Measurements from ENCODE around the gene TRAM2. TPM values are rescaled to one million over a fixed set of nuclear protein-coding genes. Genes with fewer than 3 reads are reported as not detected.
A peak's percentile ranks its signal among the peaks of the same experiment; 100 is the strongest.

The TRAM2 gene
- total and polyA plus RNA-seq, 2 of the 13 experiments (the other 11 are each of a cell fraction or from before 2014, with no cell fraction given) = 49.1 to 72.5 TPM

DNA sequence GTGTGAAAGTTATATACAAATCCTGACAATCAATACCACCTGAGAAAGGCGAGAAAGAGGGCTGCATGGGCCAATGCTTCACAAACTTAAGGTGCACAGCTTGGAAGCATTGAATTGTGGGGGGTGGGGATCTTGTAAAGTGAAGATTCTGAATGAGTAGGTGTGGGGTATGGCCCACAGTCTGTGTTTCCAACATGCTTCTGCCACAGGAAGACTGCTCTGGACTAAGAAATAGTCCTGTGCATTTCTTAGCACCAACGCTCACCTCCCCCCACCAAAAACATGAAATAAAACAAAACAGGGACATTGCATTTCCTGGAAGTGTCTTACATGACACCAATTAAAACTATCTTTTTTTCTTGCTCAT lies 21.9 kb upstream of the TRAM2 start (continued):
- TF ChIP-seq, protein P1, sequence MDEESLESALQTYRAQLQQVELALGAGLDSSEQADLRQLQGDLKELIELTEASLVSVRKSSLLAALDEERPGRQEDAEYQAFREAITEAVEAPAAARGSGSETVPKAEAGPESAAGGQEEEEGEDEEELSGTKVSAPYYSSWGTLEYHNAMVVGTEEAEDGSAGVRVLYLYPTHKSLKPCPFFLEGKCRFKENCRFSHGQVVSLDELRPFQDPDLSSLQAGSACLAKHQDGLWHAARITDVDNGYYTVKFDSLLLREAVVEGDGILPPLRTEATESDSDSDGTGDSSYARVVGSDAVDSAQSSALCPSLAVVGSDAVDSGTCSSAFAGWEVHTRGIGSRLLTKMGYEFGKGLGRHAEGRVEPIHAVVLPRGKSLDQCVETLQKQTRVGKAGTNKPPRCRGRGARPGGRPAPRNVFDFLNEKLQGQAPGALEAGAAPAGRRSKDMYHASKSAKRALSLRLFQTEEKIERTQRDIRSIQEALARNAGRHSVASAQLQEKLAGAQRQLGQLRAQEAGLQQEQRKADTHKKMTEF (CRISPR knock-in tag; IDR thresholded peaks at IDR 0.05) = peak; percentile 12; the same call in 1 of the 2 replicates
- TF ChIP-seq ZNF841 (CRISPR knock-in tag; IDR thresholded peaks at IDR 0.05; ENCODE audit: borderline replicate concordance) (no peak), ZNF563 (CRISPR knock-in tag; IDR thresholded peaks at IDR 0.05) (no peak), PHF8 (CRISPR knock-in tag; IDR thresholded peaks at IDR 0.05) (no peak), KDM1A (CRISPR knock-in tag; IDR thresholded peaks at IDR 0.05) (no peak), ZNF296 (CRISPR knock-in tag; conservative IDR thresholded peaks at IDR 0.05) (no peak), ZKSCAN5 (CRISPR knock-in tag; IDR thresholded peaks at IDR 0.05) (no peak), ONECUT2 (CRISPR knock-in tag; IDR thresholded peaks at IDR 0.05) (0 out of 2 replicates have a peak, but pooled peaks have one; percentile 8), ZBTB26 (CRISPR knock-in tag; IDR thresholded peaks at IDR 0.05; ENCODE audit: borderline replicate concordance) (no peak), TRIM24 (CRISPR knock-in tag; IDR thresholded peaks at IDR 0.05) (no peak), MXD4 (CRISPR knock-in tag; IDR thresholded peaks at IDR 0.05) (no peak), ZNF720 (CRISPR knock-in tag; IDR thresholded peaks at IDR 0.05) (no peak), RBFOX2 (IDR thresholded peaks at IDR 0.05; ENCODE audit: low read depth, low read length) (peak; percentile 41; the same call in 1 of the 2 replicates), EEA1 (CRISPR knock-in tag; IDR thresholded peaks at IDR 0.05; ENCODE audit: borderline replicate concordance) (no peak), KDM2A (CRISPR knock-in tag; IDR thresholded peaks at IDR 0.05; ENCODE audit: borderline replicate concordance, low read depth) (no peak), ZNF335 (CRISPR knock-in tag; IDR thresholded peaks at IDR 0.05) (no peak), SMAD9 (CRISPR knock-in tag; IDR thresholded peaks at IDR 0.05) (no peak), ZNF3 (CRISPR knock-in tag; IDR thresholded peaks at IDR 0.05) (no peak), EED (CRISPR knock-in tag; IDR thresholded peaks at IDR 0.05) (no peak), XBP1 (CRISPR knock-in tag; IDR thresholded peaks at IDR 0.05) (no peak), HNF4G (IDR thresholded peaks at IDR 0.05; ENCODE audit: borderline replicate concordance, low read depth, low read length) (no peak), HNF4G (CRISPR knock-in tag; IDR thresholded peaks at IDR 0.05; ENCODE audit: borderline replicate concordance, low read depth) (0 out of 2 replicates have a peak, but pooled peaks have one; percentile 10), THRA (CRISPR knock-in tag; IDR thresholded peaks at IDR 0.05; ENCODE audit: borderline replicate concordance) (no peak), ZNF354B (CRISPR knock-in tag; IDR thresholded peaks at IDR 0.05) (no peak), ZNF468 (CRISPR knock-in tag; IDR thresholded peaks at IDR 0.05) (no peak), ZFP36L1 (CRISPR knock-in tag; IDR thresholded peaks at IDR 0.05) (0 out of 2 replicates have a peak, but pooled peaks have one; percentile 0), ZNF558 (CRISPR knock-in tag; IDR thresholded peaks at IDR 0.05; ENCODE audit: borderline replicate concordance) (peak; percentile 52; the same call in 1 of the 2 replicates), ZNF382 (CRISPR knock-in tag; IDR thresholded peaks at IDR 0.05; ENCODE audit: borderline replicate concordance) (no peak)
- TF ChIP-seq, protein P2, sequence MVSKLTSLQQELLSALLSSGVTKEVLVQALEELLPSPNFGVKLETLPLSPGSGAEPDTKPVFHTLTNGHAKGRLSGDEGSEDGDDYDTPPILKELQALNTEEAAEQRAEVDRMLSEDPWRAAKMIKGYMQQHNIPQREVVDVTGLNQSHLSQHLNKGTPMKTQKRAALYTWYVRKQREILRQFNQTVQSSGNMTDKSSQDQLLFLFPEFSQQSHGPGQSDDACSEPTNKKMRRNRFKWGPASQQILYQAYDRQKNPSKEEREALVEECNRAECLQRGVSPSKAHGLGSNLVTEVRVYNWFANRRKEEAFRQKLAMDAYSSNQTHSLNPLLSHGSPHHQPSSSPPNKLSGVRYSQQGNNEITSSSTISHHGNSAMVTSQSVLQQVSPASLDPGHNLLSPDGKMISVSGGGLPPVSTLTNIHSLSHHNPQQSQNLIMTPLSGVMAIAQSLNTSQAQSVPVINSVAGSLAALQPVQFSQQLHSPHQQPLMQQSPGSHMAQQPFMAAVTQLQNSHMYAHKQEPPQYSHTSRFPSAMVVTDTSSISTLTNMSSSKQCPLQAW (CRISPR knock-in tag; IDR thresholded peaks at IDR 0.05) = no peak

Measured in HepG2 (cell line).